PC-3 (cell line): ENCODE data around the gene EPB41L4A. TPM values are rescaled to one million over a fixed set of nuclear protein-coding genes. Genes with fewer than 3 reads are reported as not detected.
"Not testable (repeated sequence)": the region's sequence is repeated elsewhere in the genome, so short reads cannot be mapped to it uniquely, and the experiment has no call there.

Source experiments
- ATAC-seq: fragments of 200-7000 bp; cut with Tn5 transposase; 2 replicates; pipeline ENCODE4 v1.9.1; 2020; ENCODE audit warnings: mild to moderate bottlenecking, moderate library complexity
- BruUV-seq: library from RNA; stranded (reverse); fragments of 400-500 nt; replicated peaks from 2 replicates; lab custom pipeline; 2021; lab: Mats Ljungman, UMichigan
- CTCF ChIA-PET: fragments of 300-600 bp; sonication (Branson Sonifier 250); formaldehyde crosslinking; loops from one replicate; lab custom pipeline; 2022; ENCODE audit warnings: antibody characterized with exemption; lab: Charles Lee
- POLR2A ChIA-PET: fragments of 300-600 bp; sonication (Branson Sonifier 250); formaldehyde crosslinking; loops from one replicate; lab custom pipeline; 2022; ENCODE audit warnings: antibody characterized with exemption; ENCODE audit not compliant: unreplicated experiment; lab: Charles Lee
- DNase-seq: peaks from one replicate; pipeline ENCODE4 v3.0.0-alpha.2; 2015
- H2AFZ ChIP-seq: fragments of 300-600 bp; sonication (generic); 2 replicates; pipeline ENCODE4 v1.6.0; 2016; ENCODE audit warnings: antibody characterized with exemption, low read length
- H3F3A ChIP-seq: fragments of 300-600 bp; sonication (generic); one replicate; pipeline ENCODE4 v1.6.0; 2017; ENCODE audit warnings: antibody characterized with exemption, low read length, control low read depth, mild to moderate bottlenecking; ENCODE audit not compliant: unreplicated experiment
- H3K27ac ChIP-seq: fragments of 300-600 bp; sonication (generic); 2 replicates; pipeline ENCODE4 v1.5.1; 2016; ENCODE audit warnings: mild to moderate bottlenecking, low read length
- H3K27me3 ChIP-seq: fragments of 300-600 bp; sonication (generic); 2 replicates; pipeline ENCODE4 v1.6.1; 2016; ENCODE audit warnings: low read length, mixed read lengths
- H3K36me3 ChIP-seq: fragments of 300-600 bp; sonication (generic); 2 replicates; pipeline ENCODE4 v1.6.1; 2016; ENCODE audit warnings: low read depth, mixed run types, low read length, mixed read lengths
- H3K4me1 ChIP-seq: fragments of 300-600 bp; sonication (generic); 2 replicates; pipeline ENCODE4 v1.5.1; 2016; ENCODE audit warnings: low read length; ENCODE audit not compliant: insufficient read depth
- H3K4me2 ChIP-seq: fragments of 300-600 bp; sonication (generic); 2 replicates; pipeline ENCODE4 v1.6.0; 2016; ENCODE audit warnings: low read length
- H3K4me3 ChIP-seq: fragments of 300-600 bp; sonication (generic); 2 replicates; pipeline ENCODE4 v1.5.1; 2016; ENCODE audit warnings: mild to moderate bottlenecking, low read length, mixed read lengths
- H3K79me2 ChIP-seq: fragments of 300-600 bp; sonication (generic); 2 replicates; pipeline ENCODE4 v1.6.1; 2017; ENCODE audit warnings: low read length, mixed read lengths
- H3K9ac ChIP-seq: fragments of 300-600 bp; sonication (generic); 2 replicates; pipeline ENCODE4 v1.6.0; 2016; ENCODE audit warnings: mild to moderate bottlenecking, low read length
- H3K9me2 ChIP-seq: fragments of 300-600 bp; sonication (generic); replicated peaks from 2 replicates; pipeline ENCODE4 v1.6.1; 2016; ENCODE audit warnings: mixed run types, low read length, mixed read lengths
- H3K9me3 ChIP-seq: fragments of 300-600 bp; sonication (generic); 2 replicates; pipeline ENCODE4 v1.6.1; 2016; ENCODE audit warnings: low read length, mixed read lengths
- H4K20me1 ChIP-seq: fragments of 300-600 bp; sonication (generic); 2 replicates; pipeline ENCODE4 v1.6.1; 2016; ENCODE audit warnings: low read length, mixed read lengths
- EZH2 ChIP-seq: fragments of 300-600 bp; sonication (generic); IDR thresholded peaks from one replicate; pipeline ENCODE4 v1.6.1; 2017; ENCODE audit warnings: antibody characterized with exemption, mild to moderate bottlenecking, low read length; ENCODE audit not compliant: unreplicated experiment
- EZH2phosphoT487 ChIP-seq: fragments of 300-600 bp; sonication (generic); IDR thresholded peaks from 2 replicates; pipeline ENCODE4 v1.6.1; 2018; ENCODE audit warnings: mild to moderate bottlenecking, antibody characterized with exemption, low read length, borderline replicate concordance
- intact Hi-C: fragments of 100-400 bp; cut with micrococcal nuclease; formaldehyde crosslinking; loops from 2 replicates; pipeline ENCODE4 v1.9.0; 2023
- total RNA-seq: library from RNA; depleted of rRNA; stranded (reverse); fragments of >200 nt; gene quantifications from 2 replicates; pipeline ENCODE4 v1.2.3, GENCODE V29; 2014
- TF ChIP-seq, protein P1 (sequence below): fragments of 300-600 bp; sonication (generic); conservative IDR thresholded peaks from 2 replicates; pipeline ENCODE4 v1.5.1; 2017; ENCODE audit warnings: antibody characterized with exemption, low read depth, mild to moderate bottlenecking, low read length

The EPB41L4A gene
- total RNA-seq, 1 experiment from 2014 or later, result not detected

DNA sequence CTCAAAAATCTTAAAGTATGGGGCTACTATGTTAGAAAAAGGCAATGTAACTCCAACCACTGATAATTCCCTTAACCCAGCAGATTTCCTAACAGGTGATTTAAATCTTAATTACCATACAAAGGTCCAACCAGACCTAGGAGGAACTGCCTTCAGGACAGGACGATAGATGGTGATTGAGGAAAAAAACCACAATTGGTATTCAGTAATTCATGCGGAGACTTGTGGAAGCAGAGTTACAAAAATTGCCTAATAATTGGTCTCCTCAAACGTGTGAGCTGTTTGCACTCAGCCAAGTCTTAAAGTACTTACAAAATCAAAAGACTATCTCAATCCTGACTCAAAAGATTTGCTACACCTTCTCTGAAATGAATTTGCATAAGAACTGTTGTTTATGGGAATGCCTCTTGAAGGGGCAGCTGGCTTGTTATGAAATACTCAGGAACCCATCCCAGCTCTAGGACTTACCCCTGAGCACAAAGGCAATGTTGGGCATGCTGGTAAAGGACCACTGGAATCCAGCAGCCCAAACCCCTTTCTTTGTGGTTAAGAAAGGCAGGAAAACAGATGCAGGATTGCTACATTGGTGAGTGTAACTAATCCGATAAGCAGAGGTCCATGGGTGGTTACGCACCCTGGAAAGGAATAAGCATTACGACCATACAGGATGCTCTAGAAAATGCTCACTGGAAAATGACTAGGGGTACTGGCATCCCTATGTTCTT is 26.7 kb upstream of the EPB41L4A start:
- Histone ChIP-seq H3K9me2 (no peaks in the 10 kb centered on the region), H3K9ac (no peak overlapping the region), H3K36me3 (no peaks in the 10 kb centered on the region), H2AFZ (no peak overlapping the region), H3K79me2 (no peaks in the 10 kb centered on the region), H3K9me3 (no peaks in the 10 kb centered on the region), H4K20me1 (no peaks in the 10 kb centered on the region), H3K4me1 (no peaks in the 10 kb centered on the region), H3K27ac (no peak overlapping the region), H3K4me3 (no peak overlapping the region), H3K27me3 (peaks cover 9% of the 10 kb centered on the region), H3K4me2 (no peak overlapping the region), H3F3A (no peaks in the 10 kb centered on the region)
- intact Hi-C loops, result no loop called here
- BruUV-seq, result no TSS peak
- ATAC-seq (no peak), DNase-seq (no peak)
- TF ChIP-seq, protein P1, sequence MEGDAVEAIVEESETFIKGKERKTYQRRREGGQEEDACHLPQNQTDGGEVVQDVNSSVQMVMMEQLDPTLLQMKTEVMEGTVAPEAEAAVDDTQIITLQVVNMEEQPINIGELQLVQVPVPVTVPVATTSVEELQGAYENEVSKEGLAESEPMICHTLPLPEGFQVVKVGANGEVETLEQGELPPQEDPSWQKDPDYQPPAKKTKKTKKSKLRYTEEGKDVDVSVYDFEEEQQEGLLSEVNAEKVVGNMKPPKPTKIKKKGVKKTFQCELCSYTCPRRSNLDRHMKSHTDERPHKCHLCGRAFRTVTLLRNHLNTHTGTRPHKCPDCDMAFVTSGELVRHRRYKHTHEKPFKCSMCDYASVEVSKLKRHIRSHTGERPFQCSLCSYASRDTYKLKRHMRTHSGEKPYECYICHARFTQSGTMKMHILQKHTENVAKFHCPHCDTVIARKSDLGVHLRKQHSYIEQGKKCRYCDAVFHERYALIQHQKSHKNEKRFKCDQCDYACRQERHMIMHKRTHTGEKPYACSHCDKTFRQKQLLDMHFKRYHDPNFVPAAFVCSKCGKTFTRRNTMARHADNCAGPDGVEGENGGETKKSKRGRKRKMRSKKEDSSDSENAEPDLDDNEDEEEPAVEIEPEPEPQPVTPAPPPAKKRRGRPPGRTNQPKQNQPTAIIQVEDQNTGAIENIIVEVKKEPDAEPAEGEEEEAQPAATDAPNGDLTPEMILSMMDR, result no peak
- TF ChIP-seq EZH2 (no peak), EZH2phosphoT487 (no peak)
- ChIA-PET POLR2A (no interaction called here), CTCF (no interaction called here)

DNA sequence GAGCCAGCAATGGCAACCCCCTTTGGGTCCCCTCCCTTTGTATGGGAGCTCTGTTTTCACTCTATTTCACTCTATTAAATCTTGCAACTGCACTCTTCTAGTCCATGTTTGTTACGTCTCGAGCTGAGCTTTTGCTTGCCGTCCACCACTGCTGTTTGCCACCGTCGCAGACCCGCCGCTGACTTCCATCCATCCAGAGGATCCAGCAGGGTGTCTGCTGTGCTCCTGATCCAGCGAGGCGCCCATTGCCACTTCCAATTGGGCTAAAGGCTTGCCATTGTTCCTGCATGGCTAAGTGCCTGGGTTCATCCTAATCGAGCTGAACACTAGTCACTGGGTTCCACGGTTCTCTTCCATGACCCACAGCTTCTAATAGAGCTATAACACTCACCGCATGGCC is 24.9 kb upstream of the EPB41L4A start:
- POLR2A ChIA-PET, result not testable (repeated sequence)

DNA sequence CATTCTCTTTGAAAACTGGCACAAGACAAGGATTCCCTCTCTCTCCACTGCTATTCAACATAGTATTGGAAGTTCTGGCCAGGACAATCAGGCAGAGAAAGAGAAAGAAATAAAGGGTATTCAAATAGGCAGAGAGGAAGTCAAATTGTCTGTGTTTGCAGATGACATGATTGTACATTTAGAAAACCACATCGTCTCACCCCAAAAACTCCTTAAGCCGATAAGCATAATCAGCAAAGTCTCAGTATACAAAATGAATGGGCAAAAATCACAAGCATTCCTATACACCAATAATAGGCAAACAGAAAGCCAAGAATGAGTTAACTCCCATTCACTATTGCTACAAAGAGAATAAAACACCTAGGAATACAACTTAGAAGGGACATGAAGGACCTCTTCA is 21.0 kb upstream of the EPB41L4A start:
- H3F3A ChIP-seq, result no peaks in the 10 kb centered on the region
- no peak overlapping the region for H3K9ac ChIP-seq
- ChIA-PET CTCF (no interaction called here), POLR2A (no interaction called here)
- H3K9me3 ChIP-seq, result no peaks in the 10 kb centered on the region
- intact Hi-C loops, result no loop called here
- H2AFZ ChIP-seq, result no peak overlapping the region
- H3K9me2 ChIP-seq, result no peaks in the 10 kb centered on the region
- peaks cover 10% of the 10 kb centered on the region; the same call in 1 of the 2 replicates for H3K27me3 ChIP-seq
- no peak for TF ChIP-seq EZH2phosphoT487
- H3K27ac ChIP-seq, result no peak overlapping the region
- DNase-seq (no peak), ATAC-seq (no peak)
- no peaks in the 10 kb centered on the region for H4K20me1 ChIP-seq
- H3K4me2 ChIP-seq, result no peak overlapping the region
- H3K36me3 ChIP-seq, result no peaks in the 10 kb centered on the region
- no peak overlapping the region for H3K4me3 ChIP-seq
- H3K4me1 ChIP-seq, result no peaks in the 10 kb centered on the region
- BruUV-seq, result no TSS peak
- H3K79me2 ChIP-seq, result no peaks in the 10 kb centered on the region

More for the DNA sequence above, 24.9 kb upstream of the EPB41L4A start:
- H3K4me3 ChIP-seq, CTCF ChIA-PET, H3K79me2 ChIP-seq, H2AFZ ChIP-seq, H3K27me3 ChIP-seq, DNase-seq, H3K9me2 ChIP-seq, intact Hi-C loops, ATAC-seq, H3K9me3 ChIP-seq, H3F3A ChIP-seq, H3K36me3 ChIP-seq, H3K4me2 ChIP-seq, H3K27ac ChIP-seq, H4K20me1 ChIP-seq, H3K9ac ChIP-seq, BruUV-seq, H3K4me1 ChIP-seq: not testable (repeated sequence)
